Body of pancreas (tissue), 4 donors: Measurements from ENCODE around the gene LTV1.

ENCODE experiments used
- CTCF ChIP-seq, 7 experiments: fragments of 450-650 bp in 4 of 7; fragments of 200-600 bp in 3 of 7; sonication (generic) in 3 of 7; IDR thresholded peaks; one replicate each; pipeline ENCODE4 v1.5.1; 2016 to 2019; ENCODE audit warnings: antibody characterized with exemption in 7 of 7
- POLR2A ChIP-seq, 3 donors: fragments of 450-650 bp; IDR thresholded peaks; one replicate each; pipeline ENCODE4 v1.6.1; 2016; ENCODE audit warnings: antibody characterized with exemption in 3 of 3, mild to moderate bottlenecking in 2 of 3

DNA sequence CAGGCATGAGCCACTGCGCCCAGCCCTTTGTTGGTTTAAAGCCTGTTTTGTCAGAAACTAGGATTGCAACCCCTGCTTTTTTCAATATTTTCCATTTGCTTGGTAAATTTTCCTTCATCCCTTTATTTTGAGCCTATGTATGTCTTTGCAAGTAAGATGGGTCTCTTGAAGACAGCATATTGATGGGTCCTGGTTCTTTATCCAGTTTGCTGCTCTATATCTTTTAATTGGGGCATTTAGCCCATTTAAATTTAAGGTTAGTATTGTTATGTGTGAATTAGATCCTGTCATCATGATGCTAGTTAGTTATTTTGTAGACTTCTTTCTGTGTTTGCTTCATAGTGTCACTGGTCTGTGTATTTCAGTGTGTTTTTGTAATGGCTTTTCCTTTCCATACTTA is 67.9 kb downstream of the LTV1 start:
- TF ChIP-seq CTCF (IDR thresholded peaks at IDR 0.05) (no peak), POLR2A (IDR thresholded peaks at IDR 0.05) (no peak)
